KG1 (cell line): ENCODE measurements around the gene TMEM50B.
"Not testable (repeated sequence)": the region's sequence is repeated elsewhere in the genome, so short reads cannot be mapped to it uniquely, and the experiment has no call there.

Experiments used
- DNase-seq: peaks from one replicate; lab custom pipeline; 2025; lab: John Stamatoyannopoulos, UW

TMEM50B gene

DNA sequence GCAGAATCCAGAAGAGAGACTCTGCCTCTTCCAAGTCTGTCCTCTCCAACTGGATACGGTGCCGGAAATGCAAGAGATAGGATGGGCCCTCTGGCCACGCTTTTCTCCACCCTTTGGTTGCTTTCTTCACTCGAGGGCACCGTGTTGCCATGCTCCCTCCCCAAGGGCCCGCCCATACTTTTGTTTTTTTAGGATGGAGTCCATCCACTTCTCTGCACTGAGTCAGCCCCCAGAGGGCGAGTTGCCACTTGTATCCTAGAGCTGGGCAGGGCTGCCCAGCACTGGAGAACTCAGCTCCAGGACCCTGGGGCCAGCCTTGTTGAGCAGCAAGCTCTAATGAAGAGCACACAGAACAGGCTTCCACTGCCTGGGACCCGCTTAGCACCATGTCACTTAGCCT lies 51.1 kb downstream of the TMEM50B start:
- no peak for DNase-seq

DNA sequence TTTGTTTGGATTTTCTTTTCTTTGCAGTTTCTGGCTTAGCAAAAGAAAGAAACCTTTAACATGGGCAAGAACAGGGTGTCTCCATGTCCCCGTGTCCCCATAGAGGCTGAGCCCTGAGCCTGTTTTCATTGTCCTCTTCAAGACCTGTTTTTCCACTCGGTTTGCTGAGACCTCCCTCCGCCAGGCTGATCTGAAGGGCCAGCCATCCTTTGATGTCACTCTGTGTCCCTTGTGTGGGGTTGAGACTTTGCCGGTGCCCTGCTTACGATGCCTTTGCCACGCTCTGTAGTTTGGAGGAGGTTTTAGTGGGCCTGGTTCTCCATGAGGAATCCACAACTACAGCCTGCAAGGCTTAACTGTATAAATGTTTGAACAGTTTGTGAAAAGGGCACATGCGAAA lies 52.7 kb downstream of the TMEM50B start:
- no peak for DNase-seq

DNA sequence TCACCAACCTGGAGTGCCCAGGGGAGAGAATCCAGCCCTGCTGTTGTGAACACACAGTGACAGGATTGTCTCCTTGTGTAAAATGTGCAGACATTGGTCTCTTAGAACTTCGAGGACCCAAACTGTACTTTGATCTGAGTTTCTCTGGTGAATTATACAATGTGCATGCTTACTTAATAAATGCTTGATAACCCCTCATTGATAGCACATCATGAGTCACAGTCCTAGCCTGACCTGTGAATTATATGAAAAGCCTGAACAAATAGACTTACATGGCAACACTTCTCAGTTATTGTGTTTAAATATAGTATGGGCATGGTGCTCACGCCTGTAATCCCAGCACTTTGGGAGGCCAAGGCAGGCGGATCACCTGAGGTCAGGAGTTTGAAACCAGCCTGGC lies 53.9 kb downstream of the TMEM50B start:
- no peak for DNase-seq

DNA sequence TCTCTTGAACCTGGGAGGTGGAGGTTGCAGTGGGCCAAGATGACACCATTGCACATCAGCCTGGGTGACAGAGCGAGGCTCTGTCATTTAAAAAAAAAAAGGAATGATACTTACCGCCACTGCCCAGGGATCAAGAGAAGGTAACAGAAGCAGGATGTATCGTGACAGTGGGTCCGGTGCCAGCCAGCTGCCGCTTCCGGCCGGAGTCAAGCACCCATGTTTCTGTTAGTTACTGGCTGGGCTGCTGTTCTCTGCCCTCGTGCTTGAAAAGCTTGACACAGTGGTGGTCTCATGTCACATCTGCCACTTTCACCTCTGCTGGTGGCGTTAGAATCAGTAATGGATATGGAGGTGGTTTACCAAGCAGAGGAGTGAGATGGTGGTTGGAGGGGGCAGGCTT lies 55.6 kb downstream of the TMEM50B start:
- DNase-seq = no peak

DNA sequence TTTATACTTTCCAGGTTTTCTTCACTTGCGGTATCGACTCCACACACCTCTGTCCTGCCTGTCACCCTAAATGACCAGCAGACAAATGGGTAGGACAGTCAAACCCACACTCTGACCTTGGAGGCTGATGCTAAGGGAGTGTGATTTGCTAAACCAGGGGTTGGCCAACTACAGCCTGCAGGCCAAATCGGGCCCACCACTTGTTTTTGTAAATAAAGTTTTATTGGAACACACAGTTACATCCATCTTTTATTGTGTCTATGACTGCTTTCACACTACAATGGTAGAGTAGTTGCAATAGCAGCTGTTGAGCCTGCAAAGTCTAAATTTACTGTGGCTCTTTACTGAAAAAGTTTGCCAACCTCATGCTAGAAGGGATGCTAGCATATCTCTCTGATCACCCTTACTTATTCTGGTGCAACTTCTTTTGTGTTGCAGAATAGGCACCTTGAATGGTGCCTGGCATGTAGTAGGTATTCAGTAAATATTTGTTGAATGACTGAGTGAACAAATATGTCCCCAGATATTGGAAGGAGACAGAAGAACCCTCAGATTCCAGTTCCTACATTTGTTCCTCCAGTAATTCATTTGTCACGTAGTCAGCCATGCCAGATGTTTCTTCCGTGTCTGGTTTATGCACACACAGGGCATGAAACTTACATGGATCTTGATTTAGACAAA lies 57.9 kb downstream of the TMEM50B start:
- DNase-seq = no peak

DNA sequence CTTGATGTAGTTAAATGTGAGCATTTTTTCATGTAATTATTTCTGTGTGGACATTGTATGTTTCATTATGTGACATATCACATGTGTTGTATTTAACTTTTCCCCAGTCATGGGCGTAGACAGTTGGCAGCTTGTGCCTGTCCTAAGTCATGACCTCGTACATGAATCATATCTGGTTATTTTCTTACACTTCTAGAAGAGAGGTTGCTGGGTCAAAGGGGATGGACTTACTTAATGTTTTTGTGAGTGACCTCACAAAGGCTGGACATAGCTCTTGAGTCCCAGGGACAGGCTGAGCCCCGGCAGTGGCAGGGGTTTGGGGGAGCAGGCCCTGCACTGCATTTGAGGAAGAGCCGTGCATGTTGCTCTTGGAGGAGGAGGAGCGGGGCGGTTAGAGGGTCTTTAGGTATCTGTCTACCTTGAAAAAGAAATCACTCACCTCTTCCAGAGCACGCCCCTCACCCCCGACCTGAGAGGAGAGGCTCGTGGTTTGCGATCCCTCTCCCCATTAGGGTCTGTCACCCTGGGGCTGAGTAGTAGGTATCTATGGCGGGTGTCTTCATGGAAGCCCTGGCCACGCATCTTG lies 60.1 kb downstream of the TMEM50B start:
- DNase-seq = no peak

DNA sequence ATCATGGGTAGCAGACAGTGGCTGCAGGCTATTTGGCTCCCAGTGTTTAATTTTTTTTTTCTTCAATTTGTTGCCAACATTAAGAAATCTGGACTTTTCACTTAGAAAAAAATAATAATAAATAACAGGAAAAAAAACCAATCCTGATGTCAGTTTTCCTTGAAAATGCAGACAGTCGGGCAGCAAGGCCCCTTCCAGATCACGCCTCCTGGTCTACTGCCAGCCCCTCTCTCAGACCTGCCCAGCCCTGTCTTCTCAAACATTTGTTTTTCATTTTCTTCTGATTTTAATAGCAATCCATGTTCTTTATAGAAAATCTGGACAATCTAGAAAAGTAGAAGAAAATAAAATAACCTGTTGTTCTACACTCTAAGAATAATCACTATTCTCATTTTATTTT lies 61.1 kb downstream of the TMEM50B start:
- no peak for DNase-seq

DNA sequence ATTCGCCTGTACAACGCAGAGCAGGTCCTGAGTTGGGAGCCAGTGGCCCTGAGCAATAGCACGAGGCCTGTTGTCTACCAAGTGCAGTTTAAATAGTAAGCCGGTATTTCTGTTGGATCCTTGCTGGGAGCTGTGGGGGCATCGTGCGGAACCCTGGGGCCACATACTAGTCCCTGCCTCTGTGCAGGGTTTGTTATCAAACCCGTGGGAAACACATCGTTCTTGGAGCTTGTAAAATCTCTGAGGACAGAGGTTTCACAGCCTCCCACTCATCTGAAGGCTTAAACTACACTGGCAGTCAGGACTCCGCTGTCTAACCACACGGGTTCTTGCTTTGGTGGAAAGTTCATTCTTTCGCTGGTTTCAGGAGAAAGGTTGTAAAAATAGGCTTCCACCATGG lies 64.8 kb downstream of the TMEM50B start:
- DNase-seq = no peak

DNA sequence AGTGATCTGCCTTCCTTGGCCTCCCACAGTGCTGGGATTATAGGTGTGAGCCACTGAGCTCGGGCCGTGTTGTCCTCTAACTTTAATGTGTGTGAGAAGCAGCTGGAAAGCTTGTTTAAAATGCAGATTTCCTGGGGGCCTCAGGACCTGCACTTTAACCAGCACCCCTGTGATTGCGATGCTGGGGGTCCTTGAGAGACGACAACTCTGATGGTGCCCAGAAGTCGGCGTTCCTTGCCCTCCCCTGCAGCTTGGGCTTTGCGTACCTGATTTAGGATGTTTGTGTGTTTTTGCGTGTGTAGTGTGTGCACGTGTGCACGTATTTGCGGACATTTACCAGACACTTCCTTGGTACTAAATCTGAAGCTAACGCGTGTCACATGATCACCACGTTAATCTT lies 65.7 kb downstream of the TMEM50B start:
- no peak for DNase-seq

DNA sequence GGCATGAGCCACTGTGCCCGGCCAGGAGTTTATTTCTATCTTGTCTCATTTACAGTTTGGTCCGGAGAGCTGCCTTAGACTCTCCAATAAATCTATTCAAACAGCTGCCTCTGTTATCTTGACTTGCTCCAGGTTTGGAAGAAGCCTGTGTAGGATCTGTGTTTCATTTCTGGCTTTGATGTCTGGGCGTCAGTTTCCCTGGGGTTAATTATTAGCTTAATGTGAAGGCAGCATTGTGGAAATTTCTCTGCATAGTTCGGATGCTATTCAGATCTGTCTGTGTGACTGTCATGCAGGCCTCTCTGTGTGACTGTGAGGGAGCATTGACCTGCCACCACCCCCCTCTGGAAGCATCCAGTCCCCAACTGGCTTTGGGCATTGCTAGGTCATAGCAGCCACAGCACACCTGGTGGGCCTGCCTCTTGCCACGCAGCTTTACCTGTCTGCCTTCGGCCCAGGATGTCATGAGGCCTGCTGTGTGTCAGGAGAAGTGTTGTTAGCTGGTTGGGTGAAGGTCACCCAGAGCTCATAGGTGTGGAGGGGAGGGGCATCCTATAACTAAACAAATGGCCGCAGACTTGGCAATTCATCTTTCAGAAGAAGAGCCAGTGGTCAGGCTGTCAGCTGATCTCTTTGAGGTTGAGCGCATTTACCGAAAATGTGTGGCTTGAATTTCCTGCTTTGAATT lies 66.8 kb downstream of the TMEM50B start:
- no peak for DNase-seq

DNA sequence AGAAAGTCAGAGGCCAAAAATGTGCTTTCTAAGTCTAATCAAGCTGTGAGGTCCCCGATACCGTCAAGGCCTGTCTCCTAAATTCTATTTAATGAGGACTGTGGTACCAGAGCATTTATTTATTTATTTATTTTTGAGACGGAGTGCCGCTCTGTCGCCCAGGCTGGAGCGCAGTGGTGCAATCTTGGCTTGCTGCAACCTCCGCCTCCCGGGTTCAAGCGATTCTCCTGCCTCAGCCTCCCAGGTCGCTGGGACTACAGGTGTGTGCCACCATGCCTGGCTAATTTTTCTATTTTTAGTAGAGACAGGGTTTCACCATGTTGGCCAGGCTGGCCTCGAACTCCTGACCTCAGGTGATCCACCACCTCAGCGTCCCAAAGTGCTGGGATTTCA lies 67.3 kb downstream of the TMEM50B start:
- not testable (repeated sequence) for DNase-seq

DNA sequence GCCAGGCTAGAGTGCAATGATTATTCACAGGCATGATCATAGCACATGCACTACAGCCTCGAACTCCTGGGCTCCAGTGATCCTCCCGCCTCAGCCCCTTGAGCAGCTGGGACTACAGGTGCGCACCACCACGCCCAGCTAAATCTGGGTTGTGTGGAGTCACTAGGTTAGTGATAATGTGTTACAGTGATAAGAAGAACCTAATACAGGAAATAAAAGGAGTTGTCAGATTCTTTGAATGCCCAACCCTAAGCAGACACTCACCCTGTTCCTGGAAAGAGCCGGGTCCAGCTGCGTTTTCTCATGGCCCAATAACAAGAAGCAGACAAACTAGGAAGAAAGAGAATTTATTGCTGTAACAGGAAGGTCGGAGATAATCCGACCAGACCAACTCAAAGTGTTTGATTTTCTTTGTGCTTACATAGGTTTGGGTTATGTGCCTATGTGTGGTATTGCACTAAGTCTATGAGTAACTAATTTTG lies 67.8 kb downstream of the TMEM50B start:
- no peak for DNase-seq

DNA sequence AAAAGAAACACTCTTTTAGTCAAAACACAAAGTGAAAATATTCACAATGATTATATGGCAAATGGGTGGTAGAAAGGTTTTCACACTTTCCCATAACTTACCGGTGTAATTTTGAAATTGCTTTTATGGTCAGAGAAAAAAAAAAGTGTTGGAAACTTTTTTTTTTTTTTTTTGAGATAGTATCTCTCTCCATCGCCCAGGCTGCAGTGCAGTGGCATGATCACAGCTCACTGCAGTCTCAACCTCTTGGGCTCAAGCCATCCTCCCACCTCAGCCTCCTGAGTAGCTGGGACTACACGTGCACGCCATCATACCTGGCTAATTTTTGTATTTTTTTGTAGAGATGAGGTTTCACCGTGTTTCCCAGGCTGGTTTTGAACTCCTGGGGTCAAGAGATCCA lies 73.3 kb downstream of the TMEM50B start:
- DNase-seq = no peak

DNA sequence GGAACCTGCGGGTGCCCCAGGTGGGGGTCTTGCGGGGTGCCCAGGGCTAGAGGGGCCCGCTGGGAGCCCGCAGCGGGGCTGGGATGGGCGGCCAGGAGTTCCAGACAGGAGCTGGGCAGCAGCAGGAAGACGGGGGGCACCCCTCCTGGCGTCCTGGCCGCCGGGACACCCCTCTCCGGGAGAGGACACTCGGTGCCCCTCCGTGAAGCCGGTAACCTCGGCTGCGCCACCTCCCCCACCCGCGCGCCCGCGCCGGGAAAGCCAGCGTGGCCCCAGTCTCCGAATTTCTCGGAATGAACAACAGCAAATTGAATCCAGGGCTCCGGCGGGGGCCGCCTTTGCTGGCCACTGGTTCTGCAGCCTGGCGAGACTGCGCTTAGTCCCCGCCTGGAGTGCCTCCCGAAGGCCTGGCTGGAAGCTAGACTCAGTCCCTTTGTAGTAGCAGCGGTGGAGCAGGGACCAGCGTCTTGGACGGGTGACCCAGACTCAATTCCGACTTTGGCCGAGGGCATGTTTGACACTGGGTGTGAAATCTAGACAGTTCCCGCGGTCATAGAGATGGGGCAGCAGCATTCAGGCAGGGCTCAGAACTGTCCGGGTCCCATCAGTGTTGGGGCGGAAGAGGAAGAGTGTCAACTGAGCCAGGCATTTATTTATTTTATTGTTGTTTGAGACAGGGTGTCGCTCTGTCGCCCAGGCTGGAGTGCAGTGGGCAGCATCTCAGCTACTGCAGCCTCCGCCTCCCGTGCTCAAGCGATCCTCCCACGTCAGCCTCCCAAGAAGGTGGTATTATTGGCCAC lies 75.8 kb downstream of the TMEM50B start:
- no peak for DNase-seq

DNA sequence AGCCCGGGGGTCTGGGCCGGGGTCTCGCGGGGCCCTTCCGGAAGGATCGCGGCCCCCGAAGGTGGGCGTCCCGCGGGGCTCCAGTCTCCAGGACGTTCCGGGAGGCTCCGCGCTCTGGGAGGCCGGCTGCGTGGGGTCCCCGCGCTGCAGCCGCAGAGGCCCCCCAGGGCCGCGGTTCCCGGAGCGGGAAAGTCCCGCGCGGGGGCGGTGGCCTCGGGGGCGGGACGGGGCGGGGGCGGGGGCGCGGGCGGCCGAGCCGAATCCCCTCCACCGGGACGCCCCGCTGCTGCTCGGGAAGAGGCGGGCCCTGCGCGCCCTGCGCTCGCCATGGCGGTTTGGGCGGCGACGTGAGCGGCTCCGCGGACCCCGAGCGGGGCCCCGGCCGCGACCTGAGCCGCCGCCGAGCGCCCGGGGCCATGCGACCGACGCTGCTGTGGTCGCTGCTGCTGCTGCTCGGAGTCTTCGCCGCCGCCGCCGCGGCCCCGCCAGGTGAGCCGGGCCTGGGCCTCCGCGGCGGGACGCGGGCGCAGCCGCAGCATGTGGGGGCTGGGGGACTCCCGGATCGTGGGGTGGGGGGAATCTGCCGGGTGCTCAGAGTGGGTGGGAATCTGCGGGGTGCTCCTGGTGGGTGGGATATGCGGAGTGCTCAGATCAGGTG lies 76.5 kb downstream of the TMEM50B start, which contains the start of gene IFNGR2:
IFNGR2 (plus strand) TSS at position 286 of the 658 bp plus-strand sequence; CDS start at position 417, 131 bp downstream.
- DNase-seq = no peak

DNA sequence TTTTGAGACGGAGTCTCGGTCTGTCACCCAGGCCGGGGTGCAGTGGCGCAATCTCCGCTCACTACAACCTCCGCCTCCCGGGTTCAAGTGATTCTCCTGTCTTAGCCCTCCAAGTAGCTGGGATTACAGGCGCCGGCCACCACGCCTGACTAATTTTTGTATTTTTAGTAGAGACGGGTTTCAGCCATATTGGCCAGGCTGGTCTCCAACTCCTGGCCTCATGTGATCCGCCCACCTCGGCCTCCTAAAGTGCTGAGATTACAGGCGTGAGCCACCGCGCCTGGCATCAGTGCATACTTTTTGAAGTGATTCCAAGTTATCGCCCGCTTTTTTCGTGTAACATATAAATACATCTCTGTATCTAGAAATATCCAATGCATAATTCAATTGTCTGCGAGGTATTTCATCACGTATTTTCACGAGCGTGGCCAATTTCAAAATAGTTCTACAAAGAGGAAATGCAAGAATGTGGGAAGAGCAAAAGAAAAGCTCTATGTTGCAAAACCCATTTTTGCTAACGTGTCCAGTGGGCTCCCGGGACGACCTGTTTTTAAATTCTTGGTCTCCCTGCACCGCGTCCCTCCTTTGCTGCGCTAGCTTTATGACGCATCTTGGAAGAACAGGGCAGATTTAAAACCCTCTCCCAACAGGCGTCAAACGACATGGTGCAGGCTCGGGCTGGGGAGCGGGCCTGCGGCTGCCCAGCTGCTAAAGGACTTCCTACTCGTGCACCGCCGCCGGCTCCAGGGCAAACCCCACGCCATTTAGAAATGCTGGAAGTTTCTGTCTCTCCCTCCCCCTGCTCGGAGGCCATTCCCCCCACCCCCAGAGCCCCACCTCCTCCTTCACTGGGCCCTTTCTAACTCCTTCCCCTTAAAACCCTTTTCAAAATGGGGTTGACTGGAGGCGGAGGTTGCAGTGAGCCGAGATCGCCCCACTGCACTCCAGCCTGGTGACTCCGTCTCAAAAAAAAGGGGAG lies 77.5 kb downstream of the TMEM50B start:
- no peak for DNase-seq

DNA sequence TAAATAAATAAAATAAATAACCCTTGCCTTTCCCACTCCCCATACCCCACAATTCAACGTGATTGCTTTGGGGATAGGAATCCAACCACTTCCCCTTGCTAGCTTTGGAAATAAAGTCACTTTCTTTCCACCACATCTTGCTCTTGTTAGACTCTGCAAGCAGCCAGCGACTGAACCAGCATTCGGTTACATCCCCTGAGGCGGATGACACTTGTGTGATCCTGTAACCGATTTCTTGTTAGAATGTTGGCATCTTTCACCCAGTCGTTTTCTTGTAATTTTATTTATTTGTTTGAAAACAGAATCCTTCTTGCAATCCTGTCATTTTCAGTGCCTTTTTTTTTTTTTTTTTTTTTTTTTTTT lies 78.2 kb downstream of the TMEM50B start:
- DNase-seq = no peak
